DOHH2 (cell line): Measurements from ENCODE around the gene KCNJ6.

ENCODE experiments used
- EZH2phosphoT487 ChIP-seq: fragments of 200-600 bp; sonication (generic); IDR thresholded peaks from 2 replicates; pipeline ENCODE4 v1.6.1; 2017; ENCODE audit warnings: borderline replicate concordance, mild to moderate bottlenecking, antibody characterized with exemption, low read length, moderate library complexity, mixed read lengths
- TF ChIP-seq, protein P1 (sequence below): fragments of 200-600 bp; sonication (generic); IDR thresholded peaks from one replicate; pipeline ENCODE4 v1.5.1; 2014; ENCODE audit warnings: antibody characterized with exemption, mild to moderate bottlenecking, low read depth, low read length; ENCODE audit not compliant: poor library complexity, severe bottlenecking

DNA sequence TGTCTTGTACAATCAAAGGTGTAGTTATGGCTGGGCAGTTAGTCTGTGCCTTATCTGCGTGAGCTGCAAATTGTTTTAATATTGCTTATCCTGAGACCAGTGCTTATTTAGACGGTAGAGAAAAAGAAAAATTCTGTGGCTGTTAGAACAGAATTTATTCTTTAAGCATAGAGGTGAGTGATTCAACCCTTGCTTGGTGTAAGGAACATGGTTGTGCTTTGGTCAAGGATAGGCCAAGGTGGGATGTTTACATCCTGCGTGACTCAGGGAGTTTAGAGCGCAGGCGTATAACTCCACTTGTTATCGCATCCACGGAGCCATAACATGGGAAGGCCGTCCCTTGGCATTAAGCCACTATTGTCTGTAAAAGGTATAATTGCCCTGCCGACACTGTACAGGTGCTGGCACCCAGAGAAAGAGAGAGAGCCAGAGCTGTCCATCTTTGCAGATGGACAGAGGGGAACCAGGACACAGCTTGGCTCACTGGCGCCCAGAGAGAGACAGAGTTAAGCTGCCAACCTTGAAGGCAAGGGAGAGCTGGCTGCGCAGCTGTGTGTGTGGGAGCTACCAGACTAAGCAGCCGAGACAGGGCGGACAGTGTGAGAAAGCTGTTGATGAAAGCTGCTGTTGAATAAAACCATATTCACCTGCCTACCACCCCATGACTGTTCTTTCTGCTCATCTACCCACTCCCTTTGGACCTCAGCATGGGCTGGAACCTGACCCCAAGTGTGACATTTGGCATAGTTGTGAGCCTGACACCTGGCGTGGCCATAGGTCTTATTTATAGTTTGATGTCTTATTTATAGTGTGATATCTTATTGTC is 349.3 kb downstream of the KCNJ6 start:
- TF ChIP-seq, protein P1, sequence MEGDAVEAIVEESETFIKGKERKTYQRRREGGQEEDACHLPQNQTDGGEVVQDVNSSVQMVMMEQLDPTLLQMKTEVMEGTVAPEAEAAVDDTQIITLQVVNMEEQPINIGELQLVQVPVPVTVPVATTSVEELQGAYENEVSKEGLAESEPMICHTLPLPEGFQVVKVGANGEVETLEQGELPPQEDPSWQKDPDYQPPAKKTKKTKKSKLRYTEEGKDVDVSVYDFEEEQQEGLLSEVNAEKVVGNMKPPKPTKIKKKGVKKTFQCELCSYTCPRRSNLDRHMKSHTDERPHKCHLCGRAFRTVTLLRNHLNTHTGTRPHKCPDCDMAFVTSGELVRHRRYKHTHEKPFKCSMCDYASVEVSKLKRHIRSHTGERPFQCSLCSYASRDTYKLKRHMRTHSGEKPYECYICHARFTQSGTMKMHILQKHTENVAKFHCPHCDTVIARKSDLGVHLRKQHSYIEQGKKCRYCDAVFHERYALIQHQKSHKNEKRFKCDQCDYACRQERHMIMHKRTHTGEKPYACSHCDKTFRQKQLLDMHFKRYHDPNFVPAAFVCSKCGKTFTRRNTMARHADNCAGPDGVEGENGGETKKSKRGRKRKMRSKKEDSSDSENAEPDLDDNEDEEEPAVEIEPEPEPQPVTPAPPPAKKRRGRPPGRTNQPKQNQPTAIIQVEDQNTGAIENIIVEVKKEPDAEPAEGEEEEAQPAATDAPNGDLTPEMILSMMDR: no peak
- no peak for TF ChIP-seq EZH2phosphoT487
